NCI-H1930 (cell line): ENCODE data around the gene FAM162B.
"Not testable (repeated sequence)": the region's sequence is repeated elsewhere in the genome, so short reads cannot be mapped to it uniquely, and the experiment has no call there.

Source experiments
- DNase-seq, 2 experiments: peaks; one replicate each; lab custom pipeline; 2025; lab: John Stamatoyannopoulos, UW

Gene FAM162B

GRCh38 chr6:116764961-116765841 is at the start of gene FAM162B:
Gene FAM162B, minus strand, starts transcription at chr6:116765719. Its CDS starts 143 bp downstream, at chr6:116765576.
- DNase-seq = no peak

DNA sequence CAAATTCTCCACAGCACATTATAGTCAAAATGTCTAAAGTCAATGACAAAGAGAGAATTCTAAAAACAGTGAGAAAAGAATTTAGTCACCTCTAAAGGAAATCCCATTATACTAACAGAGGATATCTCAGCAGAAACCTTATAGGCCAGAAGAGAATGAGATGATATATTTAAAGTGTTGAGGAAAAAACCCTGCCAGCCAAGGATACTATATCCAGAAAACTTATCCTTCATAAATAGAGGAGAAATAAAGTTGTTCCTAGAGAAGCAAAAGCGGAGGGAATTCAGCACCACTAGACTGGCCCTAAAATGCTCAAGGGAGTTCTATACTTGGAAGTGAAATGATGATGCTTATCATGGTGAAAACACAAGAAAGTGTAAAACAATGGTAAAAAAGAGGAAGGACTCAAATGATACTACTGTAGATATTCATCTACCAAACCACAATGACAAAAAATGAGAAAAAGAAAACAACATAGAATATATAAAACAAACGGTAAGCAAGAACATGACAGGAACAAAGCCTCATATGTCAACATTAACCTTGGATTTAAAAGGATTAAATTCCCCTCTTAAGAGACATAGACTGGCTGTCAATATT is 46.6 kb upstream of the FAM162B start:
- DNase-seq = no peak

DNA sequence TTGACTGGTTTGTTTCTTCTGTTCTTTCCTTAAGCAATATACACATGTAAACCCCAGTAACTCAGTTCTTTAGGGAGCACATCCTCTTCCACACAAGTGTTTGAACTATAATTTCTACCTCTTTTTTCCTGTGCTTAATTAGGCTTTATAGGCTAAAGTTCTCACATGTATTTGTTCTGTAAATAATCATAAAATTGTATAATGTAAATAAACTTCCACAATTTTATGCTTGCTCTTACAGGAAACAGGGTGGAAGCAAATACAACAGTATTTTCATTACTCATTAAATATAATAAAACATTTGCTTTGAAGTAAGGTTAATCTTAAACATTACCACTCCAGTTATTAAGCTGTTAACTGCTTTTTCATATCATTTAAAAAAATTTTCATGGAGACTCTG is 36.5 kb upstream of the FAM162B start:
- no peak for DNase-seq

DNA sequence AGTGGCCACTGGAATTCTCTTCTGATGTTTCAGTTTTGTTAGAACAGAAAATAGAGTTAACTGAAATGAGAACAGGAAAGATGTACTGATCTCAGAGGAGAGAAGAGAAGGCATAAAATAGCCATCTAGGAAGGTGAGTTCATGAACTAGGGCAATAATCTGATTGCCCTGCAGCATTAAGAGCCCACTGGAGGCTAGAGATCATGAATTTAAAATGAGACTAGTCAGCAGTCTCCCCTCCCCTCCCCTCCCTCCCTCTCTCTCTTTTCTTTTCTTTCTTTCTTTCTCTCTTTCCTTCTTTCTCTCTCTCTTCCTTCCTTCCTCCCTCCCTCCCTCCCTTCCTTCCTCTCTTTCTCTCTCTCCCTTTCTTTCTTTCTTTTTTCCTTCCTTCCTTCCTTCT is 34.4 kb upstream of the FAM162B start:
- DNase-seq = no peak

DNA sequence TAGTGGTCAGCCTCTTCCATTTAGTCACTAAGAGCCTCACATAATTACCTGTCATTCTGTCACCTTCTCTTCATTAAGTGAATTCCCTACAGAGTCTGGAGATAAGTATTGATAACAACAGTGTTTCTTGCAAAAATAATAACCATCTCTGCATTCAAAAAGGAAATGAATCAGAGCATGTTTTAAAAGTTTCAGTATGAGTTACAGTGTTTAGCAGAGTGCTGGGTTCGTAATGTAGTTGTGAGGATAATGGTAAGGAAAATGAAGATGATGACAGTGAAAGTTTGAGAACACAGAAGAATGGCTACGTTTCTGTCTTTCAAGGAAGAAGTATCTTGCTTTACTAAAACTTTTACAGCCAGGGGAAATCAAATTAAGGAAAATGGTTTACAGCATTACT is 32.1 kb upstream of the FAM162B start:
- DNase-seq = no peak

DNA sequence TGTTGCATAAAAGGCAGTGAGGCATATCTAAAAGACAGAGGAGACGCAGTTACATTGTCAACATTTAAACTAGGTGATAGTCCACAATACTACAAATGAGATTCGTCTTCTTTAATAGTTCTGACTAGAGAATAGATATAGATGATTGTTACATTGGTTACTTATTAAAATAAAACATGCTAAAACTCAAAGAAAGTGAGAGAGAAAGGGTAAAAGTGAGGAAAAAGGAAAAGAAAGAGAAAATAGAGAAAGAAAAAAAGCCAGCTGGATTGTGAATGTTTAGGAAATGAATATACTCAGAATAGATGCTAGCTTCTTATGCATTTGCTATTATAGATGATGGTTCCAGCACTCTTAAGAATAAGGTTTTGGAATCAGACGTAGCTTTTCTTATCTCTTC is 27.7 kb upstream of the FAM162B start:
- no peak for DNase-seq

- DNase-seq = no peak
Observed at GRCh38 chr6:116783852-116784251, 18.3 kb upstream of the FAM162B start.

GRCh38 chr6:116779573-116780164 is 14.2 kb upstream of the FAM162B start:
- no peak for DNase-seq

GRCh38 chr6:116773886-116774285 is 8.4 kb upstream of the FAM162B start:
- no peak for DNase-seq

GRCh38 chr6:116772450-116772849 is 6.9 kb upstream of the FAM162B start:
- DNase-seq = no peak

DNA sequence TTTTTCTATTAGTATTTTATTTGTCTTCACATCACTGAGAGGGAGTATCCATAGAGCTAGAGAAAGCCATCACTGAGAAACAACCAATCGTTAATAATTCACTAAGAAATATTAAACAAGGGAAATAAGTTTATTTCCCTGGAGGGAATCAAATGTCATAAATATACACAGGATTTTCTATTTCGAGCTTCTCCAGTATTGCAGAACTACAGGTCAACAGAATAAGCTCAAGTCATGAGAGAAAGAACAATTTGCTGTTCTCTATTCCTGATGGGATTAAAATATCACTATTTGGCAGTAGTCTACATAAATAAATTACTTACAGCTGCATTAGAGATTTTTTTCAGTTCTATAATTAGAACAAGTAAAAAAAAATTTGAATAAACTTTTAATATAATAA is 2.2 kb upstream of the FAM162B start:
- no peak for DNase-seq

DNA sequence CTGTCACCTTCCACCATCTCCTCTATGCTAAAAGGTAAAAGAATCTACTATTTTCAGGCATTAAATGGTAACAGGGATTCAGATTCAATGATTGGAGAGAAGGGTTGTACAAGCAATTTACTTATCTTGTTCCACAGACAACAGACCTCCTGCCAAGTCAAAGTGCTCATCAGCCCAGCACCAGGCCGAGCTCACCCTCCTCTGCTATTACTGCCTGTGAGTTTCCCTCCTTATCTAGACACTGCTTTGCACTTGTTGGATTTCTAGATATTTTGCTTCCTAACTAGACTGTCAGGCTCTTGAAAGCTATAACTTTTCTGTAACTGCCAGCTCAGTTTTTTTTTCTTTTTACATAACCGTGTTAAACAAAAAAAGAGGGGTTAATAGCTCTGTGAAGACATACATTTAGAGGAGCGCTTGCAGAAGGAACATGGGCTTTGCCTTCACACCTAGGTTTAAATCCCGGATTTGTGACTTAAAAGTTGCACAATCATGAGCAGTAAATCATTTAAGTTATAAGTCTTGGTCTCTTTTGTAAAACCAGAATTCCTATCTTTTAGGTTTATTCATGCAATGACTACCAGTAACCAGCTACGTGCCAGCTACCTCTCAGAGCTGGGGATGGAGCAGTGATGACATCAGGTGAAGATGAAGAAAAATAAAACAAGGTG is 1.1 kb upstream of the FAM162B start:
- DNase-seq = no peak

DNA sequence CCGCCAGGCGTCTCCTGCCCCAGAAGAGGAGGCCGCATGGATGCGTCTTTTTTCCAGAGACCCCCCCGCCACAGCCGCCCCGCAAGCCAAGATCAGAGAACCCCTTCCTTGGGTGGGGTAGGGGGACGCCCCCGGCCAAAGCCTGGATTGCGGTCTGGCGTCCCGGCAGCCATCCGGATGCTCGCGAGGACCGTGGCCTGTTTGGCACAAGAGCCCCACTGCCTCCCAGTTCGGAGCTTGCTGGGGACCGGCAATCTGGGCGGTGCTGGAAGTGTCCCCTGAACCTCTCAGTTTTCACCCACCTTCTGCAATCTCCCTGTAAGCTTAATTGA is 924 bp downstream of the FAM162B start:
- DNase-seq = no peak

DNA sequence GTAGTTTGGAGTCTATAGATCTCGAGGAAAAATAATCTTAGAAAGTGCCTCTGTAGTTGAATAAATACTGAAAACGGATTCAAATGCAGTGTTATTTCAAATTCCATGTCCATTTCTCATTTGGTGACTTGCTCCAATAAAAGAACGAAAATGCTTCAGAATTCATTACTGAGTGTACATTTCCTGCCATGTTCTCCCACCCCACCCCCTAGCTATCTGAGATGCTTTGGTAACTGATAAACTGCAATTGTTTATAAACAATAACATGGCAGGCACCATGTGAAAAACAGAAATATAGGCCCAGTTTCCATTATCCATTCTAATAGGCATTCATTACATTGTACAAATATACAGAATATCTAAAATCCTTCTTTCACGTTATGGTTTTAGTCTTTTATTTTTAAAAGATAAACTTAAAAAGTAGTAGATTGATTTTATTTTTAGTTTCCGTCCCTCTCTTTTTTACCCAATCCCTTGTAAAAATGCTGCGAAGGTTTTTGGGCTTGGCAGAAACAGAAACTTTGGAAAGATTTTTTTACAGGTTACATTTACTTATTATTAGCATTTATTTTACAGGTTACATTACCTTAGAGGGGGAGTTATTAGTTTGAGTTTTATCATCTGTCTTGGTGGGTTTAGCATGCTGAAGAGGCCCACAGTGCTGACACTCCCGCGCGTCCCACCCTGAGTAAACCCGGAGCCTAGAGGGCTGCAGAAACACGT is 1.5 kb downstream of the FAM162B start:
- DNase-seq = no peak

GRCh38 chr6:116763048-116763447 is 2.5 kb downstream of the FAM162B start:
- no peak for DNase-seq

DNA sequence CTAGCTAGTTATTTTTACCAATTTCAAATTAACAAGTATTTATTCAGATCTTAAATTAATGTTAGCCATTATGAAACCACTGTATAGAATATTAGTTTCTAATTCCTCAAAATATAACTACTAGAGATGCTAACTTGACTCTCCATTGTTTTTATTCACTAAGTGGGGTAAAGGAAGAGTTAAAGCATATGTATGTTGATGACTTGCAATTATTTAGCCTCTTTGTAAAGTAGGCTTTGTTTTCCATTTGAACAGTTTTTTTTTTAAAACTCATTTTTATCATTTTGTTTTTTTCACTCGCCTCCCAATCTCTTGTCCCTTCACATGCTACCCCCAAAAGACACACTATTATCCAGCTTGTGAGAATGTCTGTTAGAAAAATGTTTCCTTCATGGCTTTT is 3.3 kb downstream of the FAM162B start:
- no peak for DNase-seq

DNA sequence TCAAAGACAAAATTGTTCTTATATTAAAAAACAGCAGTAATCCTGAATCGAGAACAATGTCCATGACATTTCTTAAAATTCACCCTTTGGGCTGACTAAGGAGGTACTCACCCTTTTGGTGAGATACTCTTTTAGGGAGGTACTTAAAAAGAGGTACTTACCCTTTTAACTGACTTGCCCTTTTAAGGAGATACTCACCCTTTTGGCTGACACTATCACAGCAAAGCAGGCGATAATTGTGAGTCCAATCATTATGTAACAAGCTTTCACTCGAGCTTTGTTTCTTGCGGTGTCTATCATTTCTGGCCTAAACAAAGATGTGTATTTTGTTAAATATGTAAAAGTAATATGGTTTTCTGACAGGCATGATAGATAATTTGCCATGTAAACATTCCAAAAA is 3.7 kb downstream of the FAM162B start:
- DNase-seq = no peak

DNA sequence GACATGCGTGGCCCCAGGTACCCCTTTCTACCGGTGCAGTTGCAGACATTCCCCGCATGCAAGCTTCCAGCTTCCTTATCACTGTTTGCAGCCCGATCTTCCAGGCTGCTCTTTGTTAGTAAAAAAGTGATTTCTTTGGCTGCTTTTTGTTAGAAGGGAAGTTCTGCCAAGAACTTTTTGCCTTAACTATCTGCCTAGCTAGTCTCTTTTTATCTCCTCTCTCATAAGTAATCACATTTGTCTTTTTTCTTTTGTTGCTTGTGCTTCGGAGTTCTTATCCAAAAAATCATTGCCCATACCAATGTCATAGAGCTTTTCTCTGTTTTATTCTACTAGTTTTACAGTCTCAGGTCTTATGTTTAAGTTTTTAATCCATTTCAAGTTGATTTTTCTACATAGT is 20.3 kb downstream of the FAM162B start:
- no peak for DNase-seq

- DNase-seq = no peak
Observed at GRCh38 chr6:116741571-116741970, 23.9 kb downstream of the FAM162B start.

GRCh38 chr6:116740486-116740885 is 25.0 kb downstream of the FAM162B start:
- not testable (repeated sequence) for DNase-seq

- no peak for DNase-seq
Observed at GRCh38 chr6:116737004-116737403, 28.5 kb downstream of the FAM162B start.

DNA sequence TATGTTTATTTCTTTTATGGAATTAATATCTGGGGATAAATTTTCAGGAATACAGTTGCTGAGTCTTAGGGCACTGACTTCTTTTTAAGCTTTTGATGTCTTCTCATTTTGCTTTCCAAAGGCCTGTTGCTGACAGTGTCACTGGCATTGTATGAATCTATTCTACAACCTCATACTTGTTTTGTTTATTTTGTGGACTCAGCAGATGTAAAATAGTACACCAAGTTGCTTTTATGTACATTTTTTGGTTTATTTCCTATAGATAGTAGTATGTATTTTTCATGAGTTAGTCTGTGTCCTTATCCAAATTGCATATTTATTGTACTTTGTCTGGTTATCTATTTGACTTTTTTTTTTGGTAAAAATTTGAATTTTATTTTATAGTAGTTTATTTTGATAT is 35.0 kb downstream of the FAM162B start:
- no peak for DNase-seq
